K562 (cell line): ENCODE results near the gene E2F3. TPM values are rescaled to one million over a fixed set of nuclear protein-coding genes. Genes with fewer than 3 reads are reported as not detected.

Experiments used
- ATAC-seq: fragments of 200-7000 bp; cut with Tn5 transposase; 3 replicates; pipeline ENCODE4 v1.9.1; 2020; ENCODE audit warnings: moderate library complexity
- BruUV-seq: library from RNA; stranded (reverse); fragments of 400-500 nt; replicated peaks from 2 replicates; lab custom pipeline; 2021; lab: Mats Ljungman, UMichigan
- CTCF ChIA-PET: fragments of 300-600 bp; formaldehyde crosslinking; extraction: SDS; loops from one replicate; lab custom pipeline; 2021; ENCODE audit warnings: low intra/inter-chr PET ratio; lab: Yijun Ruan, JAX
- POLR2A ChIA-PET: fragments of 300-600, 350-650 bp; sonication (Branson Sonifier 250); formaldehyde crosslinking; extraction: SDS; loops from one replicate; lab custom pipeline; 2021; ENCODE audit warnings: antibody characterized with exemption, inconsistent platforms; lab: Yijun Ruan, JAX
- DNase-seq, 4 experiments: peaks; one replicate each; pipeline versions ENCODE4 v3.0.0 to v3.0.0-alpha.2; 2011 to 2018; ENCODE audit warnings: low spot score in 3 of 4, mixed read lengths in 3 of 4; ENCODE audit errors: extremely low read depth in 1 of 4
- FAIRE-seq: peaks from 2 replicates; lab custom pipeline; 2011; peaks lifted over from hg19 to GRCh38; lab: Jason Lieb, UNC
- H2AFZ ChIP-seq: 2 replicates; pipeline ENCODE4 v1.6.0; 2011; ENCODE audit warnings: low read depth, low read length, control low read depth, inconsistent platforms
- H3K27ac ChIP-seq: fragments of 200-600 bp; 3 replicates; pipeline ENCODE4 v1.8.0; 2011; ENCODE audit warnings: low read depth, mild to moderate bottlenecking, control low read depth, inconsistent platforms, low read length, moderate library complexity, mixed read lengths; ENCODE audit errors: extremely low read depth
- H3K27me3 ChIP-seq, 2 experiments: fragments of 300-600 bp in 1 of 2; 2 replicates in 1 of 2; 3 replicates in 1 of 2; pipeline versions ENCODE4 v1.6.0 to v1.8.0; 2011; ENCODE audit warnings: inconsistent platforms in 2 of 2, low read length in 2 of 2, mild to moderate bottlenecking in 1 of 2, mixed read lengths in 1 of 2, moderate library complexity in 1 of 2; ENCODE audit not compliant: control insufficient read depth in 2 of 2, insufficient read depth in 2 of 2
- H3K36me3 ChIP-seq: fragments of 300-600 bp; 3 replicates; pipeline ENCODE4 v1.8.0; 2011; ENCODE audit warnings: mild to moderate bottlenecking, low read length, inconsistent platforms; ENCODE audit not compliant: control insufficient read depth, insufficient read depth
- H3K4me1 ChIP-seq, 2 experiments: fragments of 200-600 bp in 1 of 2; replicated peaks in 1 of 2; 2 replicates in 1 of 2; 3 replicates in 1 of 2; pipeline versions ENCODE4 v1.5.1 to v1.8.0; 2011; ENCODE audit warnings: inconsistent platforms in 2 of 2, low read length in 2 of 2, mild to moderate bottlenecking in 1 of 2, mixed read lengths in 1 of 2, moderate library complexity in 1 of 2; ENCODE audit not compliant: control insufficient read depth in 2 of 2, insufficient read depth in 2 of 2
- H3K4me2 ChIP-seq: 2 replicates; pipeline ENCODE4 v1.6.1; 2011; ENCODE audit warnings: low read length, control low read depth, inconsistent platforms, mixed read lengths; ENCODE audit not compliant: insufficient read depth
- H3K4me3 ChIP-seq: fragments of 200-600 bp; sonication (generic), shearing (Covaris generic); 2 replicates; pipeline ENCODE4 v1.5.1; 2016; ENCODE audit warnings: control low read depth, inconsistent platforms
- H3K79me2 ChIP-seq: fragments of 200-600 bp; 3 replicates; pipeline ENCODE4 v1.8.0; 2011; ENCODE audit warnings: low read length, inconsistent platforms; ENCODE audit not compliant: control insufficient read depth, insufficient read depth
- H3K9ac ChIP-seq, 2 experiments: 2 replicates each; pipeline versions ENCODE4 v1.6.0 to v1.6.1; 2011; ENCODE audit warnings: low read depth in 2 of 2, low read length in 2 of 2, control low read depth in 1 of 2, inconsistent platforms in 1 of 2, mild to moderate bottlenecking in 1 of 2, mixed read lengths in 1 of 2; ENCODE audit not compliant: insufficient read depth in 1 of 2
- H3K9me1 ChIP-seq: one replicate; pipeline ENCODE4 v1.6.0; 2011; ENCODE audit warnings: inconsistent platforms, mild to moderate bottlenecking, low read length, moderate library complexity; ENCODE audit not compliant: control insufficient read depth, insufficient read depth
- H3K9me3 ChIP-seq: replicated peaks from 2 replicates; pipeline ENCODE4 v1.5.1; 2011; ENCODE audit warnings: low read depth, low read length, inconsistent platforms; ENCODE audit not compliant: control insufficient read depth, insufficient read depth
- H4K20me1 ChIP-seq: replicated peaks from 2 replicates; pipeline ENCODE4 v1.6.1; 2011; ENCODE audit warnings: low read length, inconsistent platforms, mixed read lengths; ENCODE audit not compliant: control insufficient read depth, insufficient read depth
- CBFA2T3 ChIP-seq: fragments of 450-650 bp; IDR thresholded peaks from 2 replicates; pipeline ENCODE4 v1.6.1; 2017
- GABPB1 ChIP-seq: sonication (generic); formaldehyde crosslinking; IDR thresholded peaks from 2 replicates; pipeline ENCODE4 v1.8.0; 2022; ENCODE audit warnings: mild to moderate bottlenecking, missing genetic modification reagents
- NFXL1 ChIP-seq: fragments of 450-650 bp; formaldehyde crosslinking; IDR thresholded peaks from 2 replicates; pipeline ENCODE4 v1.4.0; 2021; ENCODE audit warnings: mild to moderate bottlenecking
- ZBTB8A ChIP-seq: fragments of 450-650 bp; IDR thresholded peaks from 2 replicates; pipeline ENCODE4 v1.6.1; 2018; ENCODE audit warnings: mild to moderate bottlenecking, moderate library complexity; ENCODE audit not compliant: partially characterized antibody
- WGBS: fragments of 100-300 bp; shearing (Covaris generic); methylation state at CpG from one replicate; pipeline ENCODE4 v1.1.6; 2016; ENCODE audit warnings: low coverage, mixed read lengths; ENCODE audit not compliant: insufficient coverage; ENCODE audit errors: missing lambda C conversion rate; 5-methylcytosine and 5-hydroxymethylcytosine counted together
- in situ Hi-C: fragments of 300-500 bp; cut with MboI; formaldehyde crosslinking; loops from 4 replicates; pipeline ENCODE4 v1.15.0; 2018; ENCODE audit warnings: inconsistent platforms, mixed read lengths
- intact Hi-C: fragments of 100-400 bp; cut with micrococcal nuclease; formaldehyde crosslinking; loops from 2 replicates; pipeline ENCODE4 v1.14.2; 2022
- polyA plus RNA-seq, 8 experiments: library from polyadenylated mRNA; depleted of rRNA in 4 of 8; stranded (reverse) in 5 of 8; unstranded in 3 of 8; fragments of >200 nt; fragmentation: Nextera tagmentation in 2 of 8; fragmentation: Illumina TruSeq in 1 of 8; extraction: Ambion mirVana in 2 of 8; extraction: Trizol in 1 of 8; gene quantifications; 2 replicates each; pipeline versions ENCODE4 v1.2.1 to v1.2.3, GENCODE V29; 2011 to 2014; ENCODE audit warnings: inconsistent platforms in 1 of 8, missing spikeins in 1 of 8
- total RNA-seq, 7 experiments: library from RNA; depleted of rRNA in 6 of 7; stranded (reverse); fragments of >200 nt in 6 of 7; fragmentation: Illumina TruSeq in 2 of 7; extraction: Trizol in 2 of 7; gene quantifications; 2 replicates each; pipeline versions ENCODE4 v1.2.1 to v1.2.3, GENCODE V29; 2011 to 2021; ENCODE audit warnings: low replicate concordance in 1 of 7
- TF ChIP-seq, protein P1 (sequence below): fragments of 250-450 bp; sonication (Bioruptor Pico); IDR thresholded peaks from 2 replicates; pipeline ENCODE4 v1.4.0; 2020
- TF ChIP-seq, protein P2 (sequence below): sonication (generic); formaldehyde crosslinking; IDR thresholded peaks from 2 replicates; pipeline ENCODE4 v1.8.0; 2022; ENCODE audit warnings: missing genetic modification reagents, mild to moderate bottlenecking, borderline replicate concordance

E2F3 gene
- total and polyA plus RNA-seq, 9 of the 15 experiments (the other 6 are each of a cell fraction or from before 2014, with no cell fraction given), result 11.1 to 44.7 (median 27.2) TPM

DNA sequence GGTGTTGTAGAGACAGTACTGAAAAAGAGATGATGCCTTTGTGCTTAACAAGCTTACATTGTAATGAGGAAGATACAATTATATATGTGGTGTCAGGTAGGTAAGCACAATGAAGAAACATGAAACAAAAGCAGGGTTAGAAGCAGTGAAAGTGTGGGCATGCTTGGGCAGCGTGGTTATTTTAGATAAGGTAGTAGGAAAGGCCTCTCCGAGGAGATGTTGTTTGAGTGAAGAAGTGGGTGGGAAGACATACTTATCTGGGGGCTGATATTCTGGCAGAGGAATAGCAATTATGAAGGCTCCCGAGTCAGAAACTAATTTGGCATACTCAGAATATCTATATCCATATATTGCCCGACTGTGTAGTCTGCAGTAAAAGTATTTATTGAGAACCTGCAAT lies 137.2 kb downstream of the E2F3 start:
- TF ChIP-seq, protein P1, sequence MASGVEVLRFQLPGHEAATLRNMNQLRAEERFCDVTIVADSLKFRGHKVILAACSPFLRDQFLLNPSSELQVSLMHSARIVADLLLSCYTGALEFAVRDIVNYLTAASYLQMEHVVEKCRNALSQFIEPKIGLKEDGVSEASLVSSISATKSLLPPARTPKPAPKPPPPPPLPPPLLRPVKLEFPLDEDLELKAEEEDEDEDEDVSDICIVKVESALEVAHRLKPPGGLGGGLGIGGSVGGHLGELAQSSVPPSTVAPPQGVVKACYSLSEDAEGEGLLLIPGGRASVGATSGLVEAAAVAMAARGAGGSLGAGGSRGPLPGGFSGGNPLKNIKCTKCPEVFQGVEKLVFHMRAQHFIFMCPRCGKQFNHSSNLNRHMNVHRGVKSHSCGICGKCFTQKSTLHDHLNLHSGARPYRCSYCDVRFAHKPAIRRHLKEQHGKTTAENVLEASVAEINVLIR, result no peak
- peak; percentile 30 for TF ChIP-seq CBFA2T3
- TF ChIP-seq, all 486 proteins: peak for 1
- Histone ChIP-seq H3K79me2 (peaks cover 76% of the 10 kb centered on the region), H3K4me1 (peaks cover 7 to 12% of the 10 kb centered on the region in 2 experiments; a peak in 3 of 5 replicates), H3K27ac (no peak overlapping the region), H4K20me1 (0 out of 2 replicates have a peak, but pooled peaks cover 4% of the 10 kb centered on the region), H3K9me3 (no peaks in the 10 kb centered on the region), H3K36me3 (peaks cover 64% of the 10 kb centered on the region), H2AFZ (no peak overlapping the region), H3K4me3 (no peak overlapping the region), H3K9me1 (no peaks in the 10 kb centered on the region), H3K9ac (no peak overlapping the region), H3K27me3 (no peaks in the 10 kb centered on the region), H3K4me2 (no peak overlapping the region; the same call in 1 of the 2 replicates)
- in situ Hi-C loops (loop anchor here (10.0 kb wide), 1 partner anchor 444 kb away; no protein-coding TSS in a partner anchor), intact Hi-C loops (no loop called here)
- CTCF ChIA-PET, result no interaction called here
- FAIRE-seq, result no peak
- no peak for DNase-seq
- ATAC-seq, result no peak
- BruUV-seq, result no TSS peak
- 28% methylated on average over 4 of the region's 4 CpGs for WGBS
- POLR2A ChIA-PET, result no interaction called here

DNA sequence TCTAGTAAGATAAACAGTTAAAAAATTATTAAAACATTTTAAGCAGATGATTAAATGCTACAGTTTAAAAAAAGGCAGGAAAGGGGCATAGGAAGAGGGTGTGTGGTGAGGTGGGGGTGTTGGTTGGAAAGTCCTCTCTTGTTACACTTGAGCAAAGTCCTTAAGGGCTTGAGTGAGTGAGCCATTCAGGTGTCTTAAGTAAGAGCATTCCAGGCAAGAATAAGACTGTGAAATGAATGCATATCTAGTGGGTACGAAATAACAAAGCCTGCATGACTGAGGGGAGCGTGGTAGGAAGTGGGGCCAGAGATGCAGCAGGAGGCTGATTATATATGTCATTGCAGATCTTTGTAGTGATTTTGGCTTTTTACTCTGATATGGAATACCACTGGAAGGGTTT lies 137.7 kb downstream of the E2F3 start:
- Histone ChIP-seq H3K4me3 (no peak overlapping the region), H3K9me1 (no peaks in the 10 kb centered on the region), H3K9me3 (no peaks in the 10 kb centered on the region), H3K36me3 (peaks cover 66% of the 10 kb centered on the region), H3K27me3 (no peaks in the 10 kb centered on the region), H3K79me2 (peaks cover 74% of the 10 kb centered on the region), H3K9ac (no peak overlapping the region), H2AFZ (no peak overlapping the region), H3K4me2 (no peak overlapping the region), H3K27ac (no peak overlapping the region), H3K4me1 (peaks cover 7 to 11% of the 10 kb centered on the region in 2 experiments; a peak in 3 of 5 replicates), H4K20me1 (0 out of 2 replicates have a peak, but pooled peaks cover 4% of the 10 kb centered on the region)
- BruUV-seq, result no TSS peak
- in situ Hi-C loops (loop anchor here (10.0 kb wide), 1 partner anchor 445 kb away; no protein-coding TSS in a partner anchor), intact Hi-C loops (no loop called here)
- ChIA-PET CTCF (no interaction called here), POLR2A (no interaction called here)
- no peak for ATAC-seq
- TF ChIP-seq ZBTB8A (no peak), GABPB1 (CRISPR knock-in tag) (no peak), NFXL1 (CRISPR knock-in tag) (no peak)
- TF ChIP-seq, protein P2, sequence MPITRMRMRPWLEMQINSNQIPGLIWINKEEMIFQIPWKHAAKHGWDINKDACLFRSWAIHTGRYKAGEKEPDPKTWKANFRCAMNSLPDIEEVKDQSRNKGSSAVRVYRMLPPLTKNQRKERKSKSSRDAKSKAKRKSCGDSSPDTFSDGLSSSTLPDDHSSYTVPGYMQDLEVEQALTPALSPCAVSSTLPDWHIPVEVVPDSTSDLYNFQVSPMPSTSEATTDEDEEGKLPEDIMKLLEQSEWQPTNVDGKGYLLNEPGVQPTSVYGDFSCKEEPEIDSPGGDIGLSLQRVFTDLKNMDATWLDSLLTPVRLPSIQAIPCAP, result no peak
- FAIRE-seq, result no peak
- WGBS, result 87% methylated on average over 2 of the region's 2 CpGs
- no peak for DNase-seq
